Measurements from ENCODE around the gene FBXO7.

Gene FBXO7

GRCh38 chr22:32511274-32511673 lies 36.7 kb downstream of the FBXO7 start:
- no peaks in the 10 kb centered on the region for H3K27me3 ChIP-seq (ENCODE audit: low read length)
- H3K27ac ChIP-seq (ENCODE audit: low read depth, low read length), result no peak overlapping the region
- TF ChIP-seq, protein P1, sequence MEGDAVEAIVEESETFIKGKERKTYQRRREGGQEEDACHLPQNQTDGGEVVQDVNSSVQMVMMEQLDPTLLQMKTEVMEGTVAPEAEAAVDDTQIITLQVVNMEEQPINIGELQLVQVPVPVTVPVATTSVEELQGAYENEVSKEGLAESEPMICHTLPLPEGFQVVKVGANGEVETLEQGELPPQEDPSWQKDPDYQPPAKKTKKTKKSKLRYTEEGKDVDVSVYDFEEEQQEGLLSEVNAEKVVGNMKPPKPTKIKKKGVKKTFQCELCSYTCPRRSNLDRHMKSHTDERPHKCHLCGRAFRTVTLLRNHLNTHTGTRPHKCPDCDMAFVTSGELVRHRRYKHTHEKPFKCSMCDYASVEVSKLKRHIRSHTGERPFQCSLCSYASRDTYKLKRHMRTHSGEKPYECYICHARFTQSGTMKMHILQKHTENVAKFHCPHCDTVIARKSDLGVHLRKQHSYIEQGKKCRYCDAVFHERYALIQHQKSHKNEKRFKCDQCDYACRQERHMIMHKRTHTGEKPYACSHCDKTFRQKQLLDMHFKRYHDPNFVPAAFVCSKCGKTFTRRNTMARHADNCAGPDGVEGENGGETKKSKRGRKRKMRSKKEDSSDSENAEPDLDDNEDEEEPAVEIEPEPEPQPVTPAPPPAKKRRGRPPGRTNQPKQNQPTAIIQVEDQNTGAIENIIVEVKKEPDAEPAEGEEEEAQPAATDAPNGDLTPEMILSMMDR (IDR thresholded peaks at IDR 0.05; ENCODE audit: insufficient read depth, low read length, poor library complexity, severe bottlenecking), result no peak
- TF ChIP-seq EZH2phosphoT487 (conservative IDR thresholded peaks at IDR 0.05; ENCODE audit: low read length), result no peak
- H3K9me3 ChIP-seq (ENCODE audit: insufficient read depth, low read length), result no peaks in the 10 kb centered on the region
- no peaks in the 10 kb centered on the region for H3K79me2 ChIP-seq (ENCODE audit: insufficient read depth, low read length)
- no peak overlapping the region for H3K4me2 ChIP-seq (ENCODE audit: low read depth, low read length, poor library complexity, severe bottlenecking)
- no peaks in the 10 kb centered on the region for H4K20me1 ChIP-seq (ENCODE audit: low read depth, low read length)
- H3K36me3 ChIP-seq (ENCODE audit: low read length), result no peaks in the 10 kb centered on the region
- H3K4me3 ChIP-seq (ENCODE audit: insufficient read depth, low read length, poor library complexity, severe bottlenecking), result no peak overlapping the region
- no peak overlapping the region for H2AFZ ChIP-seq (ENCODE audit: low read depth, low read length, severe bottlenecking)
- H3K9me2 ChIP-seq (replicated peaks; ENCODE audit: insufficient read depth, low read length), result no peaks in the 10 kb centered on the region
- no peaks in the 10 kb centered on the region for H3F3A ChIP-seq (ENCODE audit: insufficient read depth)
- H3K9ac ChIP-seq (ENCODE audit: low read length), result no peak overlapping the region

GRCh38 chr22:32511776-32512175 lies 37.2 kb downstream of the FBXO7 start:
- TF ChIP-seq, protein P1 (IDR thresholded peaks at IDR 0.05; ENCODE audit: insufficient read depth, low read length, poor library complexity, severe bottlenecking), result no peak
- no peak for TF ChIP-seq EZH2phosphoT487 (conservative IDR thresholded peaks at IDR 0.05; ENCODE audit: low read length)
- H3F3A ChIP-seq (ENCODE audit: insufficient read depth), result no peaks in the 10 kb centered on the region
- H3K4me2 ChIP-seq (ENCODE audit: low read depth, low read length, poor library complexity, severe bottlenecking), result no peak overlapping the region
- no peak overlapping the region for H2AFZ ChIP-seq (ENCODE audit: low read depth, low read length, severe bottlenecking)
- H3K4me3 ChIP-seq (ENCODE audit: insufficient read depth, low read length, poor library complexity, severe bottlenecking), result no peak overlapping the region
- no peaks in the 10 kb centered on the region for H3K9me3 ChIP-seq (ENCODE audit: insufficient read depth, low read length)
- no peak overlapping the region for H3K9ac ChIP-seq (ENCODE audit: low read length)
- H3K9me2 ChIP-seq (replicated peaks; ENCODE audit: insufficient read depth, low read length), result no peaks in the 10 kb centered on the region
- H3K27me3 ChIP-seq (ENCODE audit: low read length), result no peaks in the 10 kb centered on the region
- no peaks in the 10 kb centered on the region for H3K79me2 ChIP-seq (ENCODE audit: insufficient read depth, low read length)
- no peak overlapping the region for H3K27ac ChIP-seq (ENCODE audit: low read depth, low read length)
- no peaks in the 10 kb centered on the region for H3K36me3 ChIP-seq (ENCODE audit: low read length)
- H4K20me1 ChIP-seq (ENCODE audit: low read depth, low read length), result no peaks in the 10 kb centered on the region

DNA sequence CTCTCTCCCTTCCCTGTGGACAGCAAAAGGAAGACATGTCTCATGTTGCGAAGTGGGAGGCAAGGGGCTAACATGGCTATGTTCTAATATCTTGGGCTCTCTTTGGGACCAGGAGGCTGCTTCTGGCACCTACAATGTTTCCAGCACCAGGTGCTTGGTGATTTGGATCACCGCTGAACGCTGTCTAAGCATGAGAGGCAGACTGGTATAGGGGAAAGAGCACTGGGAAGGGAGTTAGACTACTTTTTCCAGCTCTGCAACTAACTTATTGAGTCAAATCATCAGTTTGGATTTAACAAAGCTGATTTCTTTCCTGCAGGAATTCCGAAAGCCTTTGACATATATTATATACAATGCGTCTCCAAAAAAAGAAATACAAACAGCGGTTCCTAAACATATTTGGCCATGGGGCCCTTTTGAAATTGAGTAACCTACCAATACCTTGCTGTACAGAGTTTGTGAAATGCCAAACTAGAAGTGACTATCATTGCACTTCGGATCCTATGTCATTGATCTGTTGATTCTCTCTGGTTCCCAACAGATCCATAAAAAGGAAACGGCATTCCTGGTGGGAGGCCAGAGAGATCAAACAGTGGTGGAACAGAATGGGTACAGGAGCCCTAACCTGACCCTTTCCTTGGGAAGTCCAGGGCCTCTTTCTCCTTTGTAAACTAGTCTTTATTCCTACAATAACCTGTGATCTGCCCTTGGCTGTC lies 37.8 kb downstream of the FBXO7 start:
- no peak overlapping the region for H3K27ac ChIP-seq (ENCODE audit: low read depth, low read length)
- H3K79me2 ChIP-seq (ENCODE audit: insufficient read depth, low read length), result no peaks in the 10 kb centered on the region

More for the DNA sequence above, 37.8 kb downstream of the FBXO7 start:
- Histone ChIP-seq H2AFZ (ENCODE audit: low read depth, low read length, severe bottlenecking) (no peak overlapping the region), H3K4me3 (ENCODE audit: insufficient read depth, low read length, poor library complexity, severe bottlenecking) (no peak overlapping the region), H3K4me2 (ENCODE audit: low read depth, low read length, poor library complexity, severe bottlenecking) (no peak overlapping the region), H3F3A (ENCODE audit: insufficient read depth) (no peaks in the 10 kb centered on the region), H3K9me2 (replicated peaks; ENCODE audit: insufficient read depth, low read length) (no peaks in the 10 kb centered on the region), H3K9ac (ENCODE audit: low read length) (no peak overlapping the region), H3K9me3 (ENCODE audit: insufficient read depth, low read length) (no peaks in the 10 kb centered on the region), H3K27me3 (ENCODE audit: low read length) (no peaks in the 10 kb centered on the region), H4K20me1 (ENCODE audit: low read depth, low read length) (no peaks in the 10 kb centered on the region), H3K36me3 (ENCODE audit: low read length) (no peaks in the 10 kb centered on the region)
- TF ChIP-seq EZH2phosphoT487 (conservative IDR thresholded peaks at IDR 0.05; ENCODE audit: low read length), result no peak
- TF ChIP-seq, protein P1 (IDR thresholded peaks at IDR 0.05; ENCODE audit: insufficient read depth, low read length, poor library complexity, severe bottlenecking), result no peak
